Parathyroid adenoma (tissue), 2 donors: ENCODE measurements around the gene TMEM238L.

Experiments
- H2AFZ ChIP-seq: fragments of 300-600 bp; sonication (generic); one replicate; pipeline ENCODE4 v1.7.0; 2017; ENCODE audit warnings: antibody characterized with exemption, mild to moderate bottlenecking
- H3K27ac ChIP-seq: fragments of 300-600 bp; sonication (generic); one replicate; pipeline ENCODE4 v1.7.0; 2017
- H3K27me3 ChIP-seq: fragments of 300-600 bp; sonication (generic); one replicate; pipeline ENCODE4 v1.7.0; 2017; ENCODE audit warnings: low read length; ENCODE audit not compliant: control insufficient read depth, insufficient read depth
- H3K36me3 ChIP-seq: fragments of 300-600 bp; sonication (generic); one replicate; pipeline ENCODE4 v1.7.0; 2017; ENCODE audit warnings: low read length; ENCODE audit not compliant: control insufficient read depth, insufficient read depth
- H3K4me1 ChIP-seq: fragments of 300-600 bp; sonication (generic); one replicate; pipeline ENCODE4 v1.7.0; 2017; ENCODE audit warnings: control low read depth
- H3K4me2 ChIP-seq: fragments of 300-600 bp; sonication (generic); one replicate; pipeline ENCODE4 v1.7.0; 2017; ENCODE audit warnings: low read length
- H3K4me3 ChIP-seq: fragments of 300-600 bp; sonication (generic); one replicate; pipeline ENCODE4 v1.7.0; 2017; ENCODE audit warnings: low read depth, low read length
- H3K79me2 ChIP-seq: fragments of 300-600 bp; sonication (generic); one replicate; pipeline ENCODE4 v1.7.0; 2017; ENCODE audit warnings: control low read depth
- H3K9ac ChIP-seq: fragments of 300-600 bp; sonication (generic); one replicate; pipeline ENCODE4 v1.7.0; 2017; ENCODE audit warnings: mild to moderate bottlenecking
- H3K9me3 ChIP-seq: fragments of 300-600 bp; sonication (generic); one replicate; pipeline ENCODE4 v1.7.0; 2017; ENCODE audit warnings: low read length; ENCODE audit not compliant: control insufficient read depth
- TF ChIP-seq, protein P1 (sequence below): fragments of 300-600 bp; sonication (generic); IDR thresholded peaks from one replicate; pipeline ENCODE4 v1.7.0; 2017; ENCODE audit warnings: antibody characterized with exemption, mild to moderate bottlenecking
- donor health status: primary hyperparathyroidism.

TMEM238L gene

DNA sequence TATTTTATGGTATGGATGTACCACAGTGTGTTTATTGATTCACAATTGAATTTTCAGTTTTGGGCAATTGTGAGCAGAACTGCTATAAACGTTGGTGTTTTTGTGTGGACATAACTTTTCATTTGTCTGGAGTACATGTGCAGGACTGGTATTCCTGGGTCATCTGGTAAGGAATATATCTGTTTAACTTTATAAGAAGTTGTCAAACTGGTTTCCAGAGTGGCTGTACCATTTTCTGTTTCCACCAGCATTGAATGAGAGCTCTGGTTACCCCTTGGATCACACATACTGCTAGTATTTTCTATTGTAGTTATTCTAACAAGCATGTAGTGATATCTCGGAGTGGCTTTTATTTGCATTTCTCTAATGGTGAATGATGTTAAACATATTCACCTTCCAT is 24.3 kb downstream of the TMEM238L start:
- no peaks in the 10 kb centered on the region for H3K4me1 ChIP-seq
- no peaks in the 10 kb centered on the region for H3K9me3 ChIP-seq
- TF ChIP-seq, protein P1, sequence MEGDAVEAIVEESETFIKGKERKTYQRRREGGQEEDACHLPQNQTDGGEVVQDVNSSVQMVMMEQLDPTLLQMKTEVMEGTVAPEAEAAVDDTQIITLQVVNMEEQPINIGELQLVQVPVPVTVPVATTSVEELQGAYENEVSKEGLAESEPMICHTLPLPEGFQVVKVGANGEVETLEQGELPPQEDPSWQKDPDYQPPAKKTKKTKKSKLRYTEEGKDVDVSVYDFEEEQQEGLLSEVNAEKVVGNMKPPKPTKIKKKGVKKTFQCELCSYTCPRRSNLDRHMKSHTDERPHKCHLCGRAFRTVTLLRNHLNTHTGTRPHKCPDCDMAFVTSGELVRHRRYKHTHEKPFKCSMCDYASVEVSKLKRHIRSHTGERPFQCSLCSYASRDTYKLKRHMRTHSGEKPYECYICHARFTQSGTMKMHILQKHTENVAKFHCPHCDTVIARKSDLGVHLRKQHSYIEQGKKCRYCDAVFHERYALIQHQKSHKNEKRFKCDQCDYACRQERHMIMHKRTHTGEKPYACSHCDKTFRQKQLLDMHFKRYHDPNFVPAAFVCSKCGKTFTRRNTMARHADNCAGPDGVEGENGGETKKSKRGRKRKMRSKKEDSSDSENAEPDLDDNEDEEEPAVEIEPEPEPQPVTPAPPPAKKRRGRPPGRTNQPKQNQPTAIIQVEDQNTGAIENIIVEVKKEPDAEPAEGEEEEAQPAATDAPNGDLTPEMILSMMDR: no peak
- no peak overlapping the region for H2AFZ ChIP-seq
- H3K9ac ChIP-seq: no peak overlapping the region
- no peak overlapping the region for H3K4me2 ChIP-seq
- no peak overlapping the region for H3K27ac ChIP-seq
- H3K4me3 ChIP-seq: no peak overlapping the region
- no peaks in the 10 kb centered on the region for H3K36me3 ChIP-seq
- no peaks in the 10 kb centered on the region for H3K79me2 ChIP-seq
- H3K27me3 ChIP-seq: no peaks in the 10 kb centered on the region

DNA sequence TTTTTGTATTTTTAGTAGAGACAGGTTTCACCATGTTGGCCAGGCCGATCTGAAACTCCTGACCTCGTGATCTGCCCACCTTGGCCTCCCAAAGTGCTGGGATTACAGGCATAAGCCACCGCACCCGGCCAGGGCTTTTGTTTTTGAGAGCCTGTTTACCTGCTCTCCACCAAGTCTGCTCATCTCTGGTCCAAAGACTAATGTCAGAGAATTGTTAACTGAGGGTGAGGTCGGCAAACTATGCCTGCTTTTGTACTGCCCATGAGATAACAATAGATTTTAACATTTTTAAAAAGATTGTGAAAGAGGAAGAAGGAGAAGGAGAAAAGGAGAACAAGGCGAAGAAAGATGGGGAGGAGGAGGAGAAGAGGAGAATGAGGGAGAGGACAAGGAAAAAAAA is 26.0 kb downstream of the TMEM238L start:
- Histone ChIP-seq H3K36me3 (no peaks in the 10 kb centered on the region), H3K79me2 (no peaks in the 10 kb centered on the region), H3K9ac (no peak overlapping the region), H3K4me3 (no peak overlapping the region), H3K9me3 (no peaks in the 10 kb centered on the region), H3K27me3 (no peaks in the 10 kb centered on the region), H3K4me1 (no peaks in the 10 kb centered on the region), H2AFZ (no peak overlapping the region), H3K4me2 (no peak overlapping the region), H3K27ac (no peak overlapping the region)
- TF ChIP-seq, protein P1: no peak

DNA sequence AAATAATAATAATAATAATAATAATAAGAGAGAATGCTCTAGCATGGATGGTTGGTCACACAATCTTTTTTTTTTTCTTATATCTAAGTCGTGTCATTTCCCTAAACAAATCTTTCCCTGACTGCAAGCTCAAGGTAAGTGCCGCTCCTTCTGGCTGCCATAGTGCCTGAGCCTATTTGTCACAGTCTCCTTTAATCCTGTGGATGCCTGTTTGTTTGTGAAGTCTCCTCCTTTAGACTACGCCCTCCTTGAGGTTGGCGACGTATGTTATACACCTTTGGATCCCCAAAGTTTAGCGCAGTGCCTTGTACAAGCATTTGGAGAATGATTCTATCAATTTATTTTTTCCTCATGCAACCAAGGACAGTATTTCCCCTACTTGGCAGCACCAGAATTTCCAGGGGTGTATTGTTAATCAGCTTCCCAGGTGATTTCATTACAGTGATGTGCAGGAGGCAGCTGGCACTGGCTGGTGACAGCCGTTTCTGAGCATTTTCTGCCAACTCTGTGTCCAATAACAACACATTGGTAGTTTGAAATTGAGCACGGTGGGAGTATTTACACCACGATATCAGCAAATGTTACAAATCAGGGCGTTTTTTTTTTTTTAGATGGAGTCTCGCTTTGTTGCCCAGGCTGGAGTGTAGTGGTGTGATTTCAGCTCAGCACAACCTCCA is 26.6 kb downstream of the TMEM238L start:
- Histone ChIP-seq H3K4me1 (no peaks in the 10 kb centered on the region), H2AFZ (no peak overlapping the region), H3K36me3 (no peaks in the 10 kb centered on the region), H3K79me2 (no peaks in the 10 kb centered on the region), H3K9me3 (no peaks in the 10 kb centered on the region), H3K4me2 (no peak overlapping the region), H3K9ac (no peak overlapping the region), H3K27me3 (no peaks in the 10 kb centered on the region), H3K27ac (no peak overlapping the region), H3K4me3 (no peak overlapping the region)
- TF ChIP-seq, protein P1: no peak

DNA sequence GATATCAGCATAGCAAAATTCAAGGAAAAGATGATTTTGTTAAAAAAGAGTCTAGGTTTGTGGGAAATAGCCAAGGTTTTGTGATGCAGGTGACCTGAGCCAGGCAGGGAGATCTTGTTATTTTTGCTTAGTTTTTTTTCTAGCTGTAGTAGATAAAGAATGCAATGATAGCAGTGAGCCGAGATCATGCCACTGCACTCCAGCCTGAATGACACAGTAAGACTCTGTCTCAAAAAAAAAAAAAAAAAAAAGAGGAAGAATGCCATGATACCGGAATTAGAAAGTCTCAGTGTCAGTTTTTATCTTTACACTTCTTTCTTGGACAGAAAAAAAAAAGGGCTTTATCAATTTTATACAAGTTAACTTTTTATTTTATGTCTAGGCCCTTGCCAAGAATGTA is 27.5 kb downstream of the TMEM238L start:
- Histone ChIP-seq H3K4me2 (no peak overlapping the region), H3K27ac (no peak overlapping the region), H2AFZ (no peak overlapping the region), H3K9me3 (no peaks in the 10 kb centered on the region), H3K9ac (no peak overlapping the region), H3K79me2 (no peaks in the 10 kb centered on the region), H3K4me3 (no peak overlapping the region), H3K27me3 (no peaks in the 10 kb centered on the region), H3K4me1 (no peaks in the 10 kb centered on the region), H3K36me3 (no peaks in the 10 kb centered on the region)
- TF ChIP-seq, protein P1: no peak

DNA sequence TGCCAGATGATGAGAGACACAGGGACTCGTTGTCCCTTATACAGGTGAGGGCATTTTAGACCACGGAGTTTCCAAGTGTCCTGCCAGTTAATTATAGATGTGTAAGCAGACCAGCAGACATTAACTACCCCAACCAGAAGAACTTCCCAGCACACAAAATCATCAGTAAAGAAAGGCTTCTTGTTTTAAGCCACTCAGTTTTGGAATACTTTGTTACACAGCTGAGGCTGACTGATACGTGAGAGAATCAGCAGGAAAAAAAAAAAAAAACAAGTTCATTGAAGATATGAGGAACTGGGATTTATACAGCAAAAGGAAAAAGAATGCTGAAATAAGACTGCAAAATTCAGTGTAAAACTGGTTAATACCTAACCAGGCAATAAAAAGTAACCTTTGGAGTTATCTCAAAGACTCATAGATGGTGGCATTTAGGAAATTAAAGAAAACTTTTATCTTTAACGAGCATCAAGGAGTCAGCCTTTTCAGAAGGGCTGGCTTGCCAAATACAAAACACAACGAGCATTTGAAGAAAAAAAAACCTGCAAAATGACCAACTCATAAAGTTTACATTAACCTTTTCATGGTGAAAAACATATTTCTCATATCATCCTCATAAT is 28.1 kb downstream of the TMEM238L start:
- Histone ChIP-seq H3K4me1 (no peaks in the 10 kb centered on the region), H3K9ac (no peak overlapping the region), H3K36me3 (no peaks in the 10 kb centered on the region), H3K79me2 (no peaks in the 10 kb centered on the region), H2AFZ (no peak overlapping the region), H3K4me3 (no peak overlapping the region), H3K27me3 (no peaks in the 10 kb centered on the region), H3K4me2 (no peak overlapping the region), H3K27ac (no peak overlapping the region), H3K9me3 (no peaks in the 10 kb centered on the region)
- TF ChIP-seq, protein P1: no peak
